NCI-H2227 (cell line): ENCODE data around the gene ADAM30.
"Not testable (repeated sequence)": the region's sequence is repeated elsewhere in the genome, so short reads cannot be mapped to it uniquely, and the experiment has no call there.

ENCODE experiments used
- DNase-seq: peaks from one replicate; lab custom pipeline; 2025; ENCODE audit not compliant: unreplicated experiment; lab: John Stamatoyannopoulos, UW

The ADAM30 gene

GRCh38 chr1:119879510-119880434, 16.5 kb downstream of the ADAM30 start:
- no peak for DNase-seq

- no peak for DNase-seq
Measured at GRCh38 chr1:119878171-119878570, 18.1 kb downstream of the ADAM30 start.

GRCh38 chr1:119874186-119874585, 22.1 kb downstream of the ADAM30 start:
- DNase-seq, result no peak

GRCh38 chr1:119873135-119874015, 22.9 kb downstream of the ADAM30 start:
- no peak for DNase-seq

GRCh38 chr1:119871881-119872280, 24.4 kb downstream of the ADAM30 start:
- no peak for DNase-seq

GRCh38 chr1:119870917-119871596, 25.3 kb downstream of the ADAM30 start:
- peak; percentile 90 for DNase-seq

GRCh38 chr1:119869995-119870394, 26.3 kb downstream of the ADAM30 start:
- DNase-seq, result no peak

- no peak for DNase-seq
Measured at GRCh38 chr1:119868176-119868575, 28.1 kb downstream of the ADAM30 start.

- no peak for DNase-seq
Measured at GRCh38 chr1:119866451-119866850, 29.9 kb downstream of the ADAM30 start.

GRCh38 chr1:119865627-119866026, 30.7 kb downstream of the ADAM30 start:
- DNase-seq, result no peak

GRCh38 chr1:119862276-119862675, 34.0 kb downstream of the ADAM30 start:
- no peak for DNase-seq

GRCh38 chr1:119861547-119861946, 34.8 kb downstream of the ADAM30 start:
- no peak for DNase-seq

- DNase-seq, result no peak
Measured at GRCh38 chr1:119859647-119860046, 36.7 kb downstream of the ADAM30 start.

GRCh38 chr1:119858556-119859214, 37.6 kb downstream of the ADAM30 start:
- DNase-seq, result not testable (repeated sequence)

- no peak for DNase-seq
Measured at GRCh38 chr1:119858126-119858525, 38.2 kb downstream of the ADAM30 start.

GRCh38 chr1:119853155-119853554, 43.2 kb downstream of the ADAM30 start:
- no peak for DNase-seq

GRCh38 chr1:119844206-119844605, 52.1 kb downstream of the ADAM30 start:
- not testable (repeated sequence) for DNase-seq
